Measurements from ENCODE around the gene KCNN3. TPM values are rescaled to one million over a fixed set of nuclear protein-coding genes. Genes with fewer than 3 reads are reported as not detected.

The KCNN3 gene
- total RNA-seq, 1 experiment from 2014 or later: 0.07 TPM

DNA sequence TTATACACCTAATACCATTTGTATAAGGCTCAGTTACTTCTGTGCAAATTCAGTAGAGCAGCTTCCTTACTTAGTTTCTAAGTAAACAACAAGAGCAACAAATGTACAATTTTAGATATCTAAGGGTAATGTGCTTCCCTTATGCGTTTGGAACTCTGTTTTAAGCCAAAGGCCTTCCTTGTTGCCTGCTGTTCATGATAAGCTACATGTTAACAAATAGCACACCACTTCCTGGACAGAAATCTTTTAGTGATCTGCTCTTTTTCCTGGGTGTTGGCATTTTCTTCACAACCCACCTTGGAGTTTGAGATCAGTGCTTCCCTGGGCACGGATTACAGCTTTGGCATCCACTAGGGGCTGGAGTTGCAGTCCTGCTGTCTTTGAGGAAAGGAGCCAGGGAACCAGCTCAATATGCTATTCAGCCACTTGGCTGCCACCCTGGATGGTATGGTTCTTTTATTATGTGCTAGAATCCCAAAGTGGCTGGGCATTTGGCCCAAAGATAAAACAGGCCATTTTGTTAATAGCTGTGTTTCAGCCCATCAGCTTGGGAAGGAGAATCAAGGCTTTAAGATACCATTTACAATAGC is 206.5 kb downstream of the KCNN3 start:
- POLR2A ChIA-PET: interaction anchor here (0.7 kb wide), 1 partner anchor 256 kb away, joined by 3 read pairs; no protein-coding TSS in a partner anchor
- H3K36me3 Mint-ChIP-seq (ENCODE audit: insufficient read depth, unreplicated experiment): peaks cover 5% of the 10 kb centered on the region
- no TSS peak for BruUV-seq (replicated peaks)
- no peaks in the 10 kb centered on the region for H3K9me3 Mint-ChIP-seq (ENCODE audit: unreplicated experiment)
- no peak for DNase-seq (ENCODE audit: unreplicated experiment)
- peaks cover 63% of the 10 kb centered on the region for H3K27me3 Mint-ChIP-seq (ENCODE audit: insufficient read depth, unreplicated experiment)
- TF ChIP-seq CTCF (IDR thresholded peaks at IDR 0.05; ENCODE audit: unreplicated experiment): no peak
- H3K4me1 Mint-ChIP-seq (ENCODE audit: insufficient read depth, unreplicated experiment): no peaks in the 10 kb centered on the region
- no peak overlapping the region for H3K27ac Mint-ChIP-seq (ENCODE audit: low read depth, unreplicated experiment)
- no peak overlapping the region for H3K4me3 Mint-ChIP-seq (ENCODE audit: unreplicated experiment)
- intact Hi-C loops (cut with micrococcal nuclease): no loop called here
- CTCF ChIA-PET: interaction anchor here (0.5 to 2.4 kb wide), 10 partner anchors 28 to 509 kb away, joined by 3 to 10 read pairs (median 4); partner anchors contain the start of gene KRTCAP2

DNA sequence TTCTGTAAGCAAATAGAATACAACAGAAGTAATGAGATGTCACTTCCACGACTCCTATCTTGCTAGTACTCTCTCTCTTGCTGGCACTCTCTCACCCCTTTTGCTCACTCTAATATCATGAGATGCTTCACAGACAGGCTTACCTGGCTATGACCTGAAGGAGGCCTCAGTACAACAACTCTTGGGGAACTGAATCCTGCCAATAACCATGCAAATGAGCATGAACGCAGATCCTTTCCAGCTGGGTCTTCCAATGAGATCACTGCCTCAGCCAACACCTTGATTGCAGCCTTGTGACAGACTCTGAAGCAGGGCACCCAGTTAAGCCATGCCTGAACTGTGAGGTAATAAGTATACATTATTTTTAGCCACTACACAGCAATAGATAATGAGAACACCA is 209.0 kb downstream of the KCNN3 start:
- no peak for TF ChIP-seq CTCF (IDR thresholded peaks at IDR 0.05; ENCODE audit: unreplicated experiment)
- BruUV-seq (replicated peaks): no TSS peak
- Mint-ChIP-seq H3K27ac (ENCODE audit: low read depth, unreplicated experiment) (no peak overlapping the region), H3K27me3 (ENCODE audit: insufficient read depth, unreplicated experiment) (peaks cover 76% of the 10 kb centered on the region), H3K4me1 (ENCODE audit: insufficient read depth, unreplicated experiment) (no peaks in the 10 kb centered on the region), H3K9me3 (ENCODE audit: unreplicated experiment) (no peaks in the 10 kb centered on the region), H3K36me3 (ENCODE audit: insufficient read depth, unreplicated experiment) (peaks cover 5% of the 10 kb centered on the region), H3K4me3 (ENCODE audit: unreplicated experiment) (no peak overlapping the region)
- no peak for DNase-seq (ENCODE audit: unreplicated experiment)
- POLR2A ChIA-PET: no interaction called here
- intact Hi-C loops (cut with micrococcal nuclease): no loop called here
- CTCF ChIA-PET: no interaction called here

GRCh38 chr1:154659823-154660592 is 210.1 kb downstream of the KCNN3 start:
- peaks cover 5% of the 10 kb centered on the region for H3K36me3 Mint-ChIP-seq (ENCODE audit: insufficient read depth, unreplicated experiment)
- no peaks in the 10 kb centered on the region for H3K4me1 Mint-ChIP-seq (ENCODE audit: insufficient read depth, unreplicated experiment)
- POLR2A ChIA-PET: interaction anchor here (0.9 kb wide), 1 partner anchor 32 kb away, joined by 3 read pairs; no protein-coding TSS in a partner anchor
- H3K27me3 Mint-ChIP-seq (ENCODE audit: insufficient read depth, unreplicated experiment): peaks cover 81% of the 10 kb centered on the region
- no TSS peak for BruUV-seq (replicated peaks)
- no peak for DNase-seq (ENCODE audit: unreplicated experiment)
- no peak overlapping the region for H3K4me3 Mint-ChIP-seq (ENCODE audit: unreplicated experiment)
- peaks cover 4% of the 10 kb centered on the region for H3K9me3 Mint-ChIP-seq (ENCODE audit: unreplicated experiment)
- no peak for TF ChIP-seq CTCF (IDR thresholded peaks at IDR 0.05; ENCODE audit: unreplicated experiment)
- H3K27ac Mint-ChIP-seq (ENCODE audit: low read depth, unreplicated experiment): no peak overlapping the region
- CTCF ChIA-PET: interaction anchor here (0.8 to 2.0 kb wide), 2 partner anchors 10 to 42 kb away, joined by 3 to 9 read pairs; no protein-coding TSS in a partner anchor
- intact Hi-C loops (cut with micrococcal nuclease): no loop called here

GRCh38 chr1:154657556-154657955 is 212.5 kb downstream of the KCNN3 start:
- ChIA-PET POLR2A (interaction anchor here (0.7 to 1.6 kb wide), 2 partner anchors 91 to 279 kb away, joined by 3 to 4 read pairs; partner anchors contain the start of gene PMVK), CTCF (interaction anchor here (0.6 to 1.4 kb wide), 5 partner anchors 9 to 324 kb away, joined by 3 to 6 read pairs (median 4); partner anchors contain the start of gene PMVK)
- Mint-ChIP-seq H3K27ac (ENCODE audit: low read depth, unreplicated experiment) (no peak overlapping the region), H3K4me1 (ENCODE audit: insufficient read depth, unreplicated experiment) (no peaks in the 10 kb centered on the region), H3K4me3 (ENCODE audit: unreplicated experiment) (no peak overlapping the region), H3K27me3 (ENCODE audit: insufficient read depth, unreplicated experiment) (peaks cover 94% of the 10 kb centered on the region), H3K9me3 (ENCODE audit: unreplicated experiment) (peaks cover 7% of the 10 kb centered on the region), H3K36me3 (ENCODE audit: insufficient read depth, unreplicated experiment) (no peaks in the 10 kb centered on the region)
- no TSS peak for BruUV-seq (replicated peaks)
- intact Hi-C loops (cut with micrococcal nuclease): no loop called here
- no peak for TF ChIP-seq CTCF (IDR thresholded peaks at IDR 0.05; ENCODE audit: unreplicated experiment)
- no peak for DNase-seq (ENCODE audit: unreplicated experiment)
